HepG2 (cell line): ENCODE data around the gene LTK. TPM values are rescaled to one million over a fixed set of nuclear protein-coding genes. Genes with fewer than 3 reads are reported as not detected.

Experiments used
- ATAC-seq: fragments of 200-7000 bp; cut with Tn5 transposase; 3 replicates; pipeline ENCODE4 v1.9.1; 2020; ENCODE audit warnings: mild to moderate bottlenecking, moderate library complexity
- BruUV-seq: library from RNA; stranded (reverse); fragments of 400-500 nt; replicated peaks from 2 replicates; lab custom pipeline; 2021; lab: Mats Ljungman, UMichigan
- CTCF ChIA-PET: fragments of 300-600 bp; formaldehyde crosslinking; extraction: SDS; loops from one replicate; lab custom pipeline; 2021; ENCODE audit warnings: low total read pairs, inconsistent platforms, low intra/inter-chr PET ratio; lab: Yijun Ruan, JAX
- POLR2A ChIA-PET: fragments of 350-600 bp; sonication (Branson Sonifier 250); formaldehyde crosslinking; loops from one replicate; lab custom pipeline; 2020; ENCODE audit warnings: antibody characterized with exemption, inconsistent platforms; lab: Yijun Ruan, JAX
- DNase-seq: peaks from one replicate; pipeline ENCODE4 v3.0.0-alpha.2; 2015; ENCODE audit warnings: low spot score
- FAIRE-seq: peaks from 3 replicates; lab custom pipeline; 2011; peaks lifted over from hg19 to GRCh38; lab: Jason Lieb, UNC
- H2AFZ ChIP-seq: one replicate; pipeline ENCODE4 v1.6.1; 2011; ENCODE audit warnings: low read length, inconsistent platforms
- H3K27ac ChIP-seq: fragments of 300-600 bp; 3 replicates; pipeline ENCODE4 v1.8.0; 2011; ENCODE audit warnings: mixed run types, mild to moderate bottlenecking, mixed read lengths, low read length, inconsistent platforms; ENCODE audit not compliant: insufficient read depth; ENCODE audit errors: extremely low read length
- H3K27me3 ChIP-seq, 2 experiments: fragments of 200-600 bp in 1 of 2; 2 replicates in 1 of 2; 3 replicates in 1 of 2; pipeline versions ENCODE4 v1.6.0 to v1.8.0; 2011; ENCODE audit warnings: low read length in 2 of 2, mild to moderate bottlenecking in 2 of 2, moderate library complexity in 2 of 2, inconsistent platforms in 1 of 2; ENCODE audit not compliant: insufficient read depth in 2 of 2, control insufficient read depth in 1 of 2
- H3K36me3 ChIP-seq, 2 experiments: fragments of 200-600 bp in 1 of 2; replicated peaks in 1 of 2; 2 replicates in 1 of 2; 3 replicates in 1 of 2; pipeline versions ENCODE4 v1.5.1 to v1.8.0; 2011; ENCODE audit warnings: low read length in 2 of 2, inconsistent platforms in 1 of 2; ENCODE audit not compliant: insufficient read depth in 2 of 2, control insufficient read depth in 1 of 2
- H3K4me1 ChIP-seq: 2 replicates; pipeline ENCODE4 v1.5.1; 2012; ENCODE audit warnings: low read length, inconsistent platforms; ENCODE audit not compliant: insufficient read depth
- H3K4me2 ChIP-seq: 2 replicates; pipeline ENCODE4 v1.6.0; 2011; ENCODE audit warnings: low read depth, low read length, inconsistent platforms
- H3K4me3 ChIP-seq, 3 experiments: fragments of 200-600 bp in 1 of 3; sonication (generic), shearing (Covaris generic) in 1 of 3; replicated peaks in 1 of 3; 2 replicates each; pipeline ENCODE4 v1.5.1; 2011 to 2016; ENCODE audit warnings: low read length in 3 of 3, inconsistent platforms in 2 of 3, low read depth in 2 of 3, mild to moderate bottlenecking in 2 of 3, control low read depth in 1 of 3, mixed read lengths in 1 of 3; ENCODE audit not compliant: insufficient read depth in 1 of 3
- H3K79me2 ChIP-seq: one replicate; pipeline ENCODE4 v1.6.1; 2011; ENCODE audit warnings: low read length, inconsistent platforms; ENCODE audit not compliant: insufficient read depth
- H3K9ac ChIP-seq: 2 replicates; pipeline ENCODE4 v1.6.0; 2011; ENCODE audit warnings: mild to moderate bottlenecking, low read depth, low read length, inconsistent platforms; ENCODE audit not compliant: insufficient read depth
- H3K9me3 ChIP-seq: 2 replicates; pipeline ENCODE4 v1.5.1; 2012; ENCODE audit warnings: mild to moderate bottlenecking, low read length
- H4K20me1 ChIP-seq: 2 replicates; pipeline ENCODE4 v1.6.0; 2011; ENCODE audit warnings: inconsistent platforms, mild to moderate bottlenecking, low read length, moderate library complexity; ENCODE audit not compliant: insufficient read depth
- ARID2 ChIP-seq: sonication (generic); formaldehyde crosslinking; IDR thresholded peaks from 2 replicates; pipeline ENCODE4 v1.8.1; 2022; ENCODE audit warnings: mild to moderate bottlenecking, missing genetic modification reagents, borderline replicate concordance
- CHCHD3 ChIP-seq: sonication (generic); formaldehyde crosslinking; IDR thresholded peaks from 2 replicates; pipeline ENCODE4 v1.8.0; 2022; ENCODE audit warnings: mild to moderate bottlenecking, missing genetic modification reagents, moderate library complexity
- CREM ChIP-seq, 2 experiments: sonication (generic) in 1 of 2; formaldehyde crosslinking in 1 of 2; IDR thresholded peaks; 2 replicates each; pipeline versions ENCODE4 v1.4.0 to v1.6.1; 2016 to 2020; ENCODE audit warnings: antibody characterized with exemption in 1 of 2, mild to moderate bottlenecking in 1 of 2, missing genetic modification reagents in 1 of 2
- KDM3A ChIP-seq: IDR thresholded peaks from 2 replicates; pipeline ENCODE4 v1.6.1; 2018; ENCODE audit warnings: low read depth, missing compliant biosample characterization
- REPIN1 ChIP-seq: sonication (generic); formaldehyde crosslinking; IDR thresholded peaks from 2 replicates; pipeline ENCODE4 v1.8.0; 2022; ENCODE audit warnings: missing genetic modification reagents, low read depth, mild to moderate bottlenecking, borderline replicate concordance
- SSRP1 ChIP-seq: IDR thresholded peaks from 2 replicates; pipeline ENCODE4 v1.6.1; 2016; ENCODE audit warnings: control low read depth
- TP53 ChIP-seq: sonication (generic); formaldehyde crosslinking; conservative IDR thresholded peaks from 2 replicates; pipeline ENCODE4 v1.4.0; 2020; ENCODE audit warnings: missing genetic modification reagents
- WGBS: methylation state at CpG from one replicate; pipeline ENCODE4 v1.1.6; 2017; ENCODE audit warnings: low lambda C conversion rate; 5-methylcytosine and 5-hydroxymethylcytosine counted together
- in situ Hi-C: cut with HindIII; loops from 2 replicates; pipeline ENCODE4 v1.10.0; 2017; ENCODE audit warnings: low pct_unique_long_range_greater_than_20kb; ENCODE audit not compliant: extremely low pct_ligation_motif_present
- intact Hi-C: fragments of 100-400 bp; cut with micrococcal nuclease; formaldehyde crosslinking; loops from one replicate; pipeline ENCODE4 v1.10.0; 2022; ENCODE audit not compliant: unreplicated experiment
- polyA plus RNA-seq, 8 experiments: library from polyadenylated mRNA; depleted of rRNA in 3 of 8; stranded (reverse) in 7 of 8; unstranded in 1 of 8; fragments of >200 nt; fragmentation: Illumina TruSeq in 4 of 8; extraction: Trizol in 4 of 8; gene quantifications; 2 replicates each; pipeline versions ENCODE4 v1.2.1 to v1.2.3, GENCODE V29; 2011 to 2016; ENCODE audit warnings: low read depth in 4 of 8, missing spikeins in 1 of 8, mixed read lengths in 1 of 8; ENCODE audit not compliant: insufficient read depth in 1 of 8
- total RNA-seq, 5 experiments: library from RNA; depleted of rRNA; stranded (reverse); fragments of >200 nt; fragmentation: Illumina TruSeq; extraction: Trizol; gene quantifications; 2 replicates each; pipeline ENCODE4 v1.2.3, GENCODE V29; 2016; ENCODE audit warnings: low read depth in 1 of 5
- TF ChIP-seq, protein P1 (sequence below): sonication (generic); formaldehyde crosslinking; IDR thresholded peaks from 2 replicates; pipeline ENCODE4 v1.4.0; 2020; ENCODE audit warnings: mild to moderate bottlenecking, missing genetic modification reagents

The LTK gene
- total and polyA plus RNA-seq, 2 of the 13 experiments (the other 11 are each of a cell fraction or from before 2014, with no cell fraction given) = 0.01 TPM; not detected in 1

GRCh38 chr15:41484937-41485625 lies 28.5 kb downstream of the LTK start:
- H3K4me3 ChIP-seq = no peak overlapping the region
- H4K20me1 ChIP-seq = no peaks in the 10 kb centered on the region
- ChIA-PET POLR2A (interaction anchor here (2.0 kb wide), 1 partner anchor 8 kb away, joined by 8 read pairs; no protein-coding TSS in a partner anchor), CTCF (no interaction called here)
- no peaks in the 10 kb centered on the region; the same call in 1 of the 2 replicates for H3K4me1 ChIP-seq
- H3K9me3 ChIP-seq = no peaks in the 10 kb centered on the region
- H3K36me3 ChIP-seq = peaks cover 0 to 15% of the 10 kb centered on the region in 2 experiments; a peak in 3 of 5 replicates
- no peaks in the 10 kb centered on the region for H3K79me2 ChIP-seq
- no peak overlapping the region for H3K9ac ChIP-seq
- H2AFZ ChIP-seq = no peak overlapping the region
- H3K27ac ChIP-seq = no peak overlapping the region
- H3K27me3 ChIP-seq = no peaks in the 10 kb centered on the region
- TF ChIP-seq, protein P1, sequence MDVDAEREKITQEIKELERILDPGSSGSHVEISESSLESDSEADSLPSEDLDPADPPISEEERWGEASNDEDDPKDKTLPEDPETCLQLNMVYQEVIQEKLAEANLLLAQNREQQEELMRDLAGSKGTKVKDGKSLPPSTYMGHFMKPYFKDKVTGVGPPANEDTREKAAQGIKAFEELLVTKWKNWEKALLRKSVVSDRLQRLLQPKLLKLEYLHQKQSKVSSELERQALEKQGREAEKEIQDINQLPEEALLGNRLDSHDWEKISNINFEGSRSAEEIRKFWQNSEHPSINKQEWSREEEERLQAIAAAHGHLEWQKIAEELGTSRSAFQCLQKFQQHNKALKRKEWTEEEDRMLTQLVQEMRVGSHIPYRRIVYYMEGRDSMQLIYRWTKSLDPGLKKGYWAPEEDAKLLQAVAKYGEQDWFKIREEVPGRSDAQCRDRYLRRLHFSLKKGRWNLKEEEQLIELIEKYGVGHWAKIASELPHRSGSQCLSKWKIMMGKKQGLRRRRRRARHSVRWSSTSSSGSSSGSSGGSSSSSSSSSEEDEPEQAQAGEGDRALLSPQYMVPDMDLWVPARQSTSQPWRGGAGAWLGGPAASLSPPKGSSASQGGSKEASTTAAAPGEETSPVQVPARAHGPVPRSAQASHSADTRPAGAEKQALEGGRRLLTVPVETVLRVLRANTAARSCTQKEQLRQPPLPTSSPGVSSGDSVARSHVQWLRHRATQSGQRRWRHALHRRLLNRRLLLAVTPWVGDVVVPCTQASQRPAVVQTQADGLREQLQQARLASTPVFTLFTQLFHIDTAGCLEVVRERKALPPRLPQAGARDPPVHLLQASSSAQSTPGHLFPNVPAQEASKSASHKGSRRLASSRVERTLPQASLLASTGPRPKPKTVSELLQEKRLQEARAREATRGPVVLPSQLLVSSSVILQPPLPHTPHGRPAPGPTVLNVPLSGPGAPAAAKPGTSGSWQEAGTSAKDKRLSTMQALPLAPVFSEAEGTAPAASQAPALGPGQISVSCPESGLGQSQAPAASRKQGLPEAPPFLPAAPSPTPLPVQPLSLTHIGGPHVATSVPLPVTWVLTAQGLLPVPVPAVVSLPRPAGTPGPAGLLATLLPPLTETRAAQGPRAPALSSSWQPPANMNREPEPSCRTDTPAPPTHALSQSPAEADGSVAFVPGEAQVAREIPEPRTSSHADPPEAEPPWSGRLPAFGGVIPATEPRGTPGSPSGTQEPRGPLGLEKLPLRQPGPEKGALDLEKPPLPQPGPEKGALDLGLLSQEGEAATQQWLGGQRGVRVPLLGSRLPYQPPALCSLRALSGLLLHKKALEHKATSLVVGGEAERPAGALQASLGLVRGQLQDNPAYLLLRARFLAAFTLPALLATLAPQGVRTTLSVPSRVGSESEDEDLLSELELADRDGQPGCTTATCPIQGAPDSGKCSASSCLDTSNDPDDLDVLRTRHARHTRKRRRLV = no peak
- TF ChIP-seq SSRP1 (CRISPR knock-in tag) (no peak), TP53 (CRISPR knock-in tag) (no peak), ARID2 (CRISPR knock-in tag) (no peak), CHCHD3 (no peak), KDM3A (CRISPR knock-in tag) (no peak), REPIN1 (CRISPR knock-in tag) (no peak), CREM (IDR thresholded peaks at IDR 0.05) (no peak), CREM (CRISPR knock-in tag; IDR thresholded peaks at IDR 0.05) (no peak)
- ATAC-seq (peak; percentile 16), FAIRE-seq (no peak), DNase-seq (no peak)
- H3K4me2 ChIP-seq = no peak overlapping the region
- 96% methylated on average over 8 of the region's 11 CpGs for WGBS
- intact Hi-C loops = no loop called here
- in situ Hi-C loops = no loop called here
- BruUV-seq = no TSS peak
